ENCODE data around the gene ARFGEF3.
"Not testable (repeated sequence)": the region's sequence is repeated elsewhere in the genome, so short reads cannot be mapped to it uniquely, and the experiment has no call there.

Gene ARFGEF3

GRCh38 chr6:138161338-138162110 lies at the start of gene ARFGEF3:
Gene ARFGEF3 (plus strand): TSS chr6:138161939. CDS start chr6:138162087, 148 bp downstream.
- peak; percentile 66 for DNase-seq
- Mint-ChIP-seq H3K9me3 (no peaks in the 10 kb centered on the region), H3K27ac (no peak within 1 kb of the TSS), H3K27me3 (peaks cover 72% of the 10 kb centered on the region), H3K36me3 (no peaks in the 10 kb centered on the region), H3K4me3 (peak within 1 kb of the TSS; percentile 63), H3K4me1 (peaks cover 14% of the 10 kb centered on the region)
- CTCF ChIA-PET = interaction anchor here (1.8 kb wide), 1 partner anchor 45 kb away, joined by 5 read pairs; no protein-coding TSS in a partner anchor

DNA sequence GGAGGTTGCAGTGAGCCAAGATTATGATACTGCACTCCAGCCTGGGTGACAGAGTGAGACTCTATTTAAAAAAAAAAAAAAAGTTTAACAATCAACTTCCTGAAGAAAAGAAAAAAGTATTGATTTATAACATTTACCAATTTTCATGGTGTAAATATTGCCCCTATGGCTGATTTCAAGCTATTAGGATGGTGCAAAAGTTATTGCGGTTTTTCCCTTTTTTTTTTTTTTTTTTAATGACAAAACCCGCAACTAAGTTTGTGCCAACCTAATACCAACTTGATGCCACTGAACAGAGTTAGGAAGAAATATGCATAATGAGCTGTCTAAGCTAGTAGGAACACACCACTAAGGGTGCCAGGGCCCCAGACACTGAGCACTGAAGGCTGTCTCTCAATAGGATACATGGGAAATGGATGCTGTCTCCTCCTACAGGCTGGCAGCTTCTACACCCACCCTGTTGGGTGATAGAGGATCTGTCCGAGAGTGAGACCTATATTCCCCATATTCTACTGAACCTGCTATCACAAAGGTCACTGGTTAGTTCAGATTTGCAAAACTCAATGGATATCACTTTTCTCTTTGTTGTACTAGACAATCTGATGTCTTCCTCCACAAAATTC lies 48.0 kb upstream of the ARFGEF3 start:
- Mint-ChIP-seq H3K27ac (no peak overlapping the region), H3K36me3 (no peaks in the 10 kb centered on the region), H3K27me3 (peaks cover 33% of the 10 kb centered on the region), H3K4me3 (no peak overlapping the region), H3K4me1 (peaks cover 16% of the 10 kb centered on the region), H3K9me3 (no peaks in the 10 kb centered on the region)
- CTCF ChIA-PET = interaction anchor here (0.6 to 5.2 kb wide), 6 partner anchors 8 to 391 kb away, joined by 3 to 38 read pairs (median 5); no protein-coding TSS in a partner anchor
- no peak for DNase-seq

DNA sequence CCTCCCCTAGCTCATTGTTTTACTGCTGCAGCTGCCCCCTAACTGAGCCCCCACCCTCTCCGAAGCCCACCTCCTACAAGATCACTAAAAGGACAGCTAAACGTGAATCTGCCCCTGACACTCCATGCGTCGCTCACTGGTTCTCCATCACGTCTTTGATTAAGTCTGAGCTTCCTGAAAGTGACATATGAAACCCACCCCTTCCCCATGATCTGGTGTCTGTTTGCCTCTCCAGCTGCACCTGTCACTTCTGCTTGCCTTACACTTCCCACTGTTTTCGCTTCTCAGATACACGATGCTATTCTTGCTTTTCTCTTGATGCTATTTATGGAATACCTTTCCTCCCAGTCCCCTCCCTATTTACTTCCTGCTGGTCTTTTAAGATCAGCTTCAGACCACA lies 46.5 kb upstream of the ARFGEF3 start:
- Mint-ChIP-seq H3K4me3 (no peak overlapping the region), H3K9me3 (no peaks in the 10 kb centered on the region), H3K27me3 (peaks cover 30% of the 10 kb centered on the region), H3K36me3 (no peaks in the 10 kb centered on the region), H3K27ac (no peak overlapping the region), H3K4me1 (peaks cover 11% of the 10 kb centered on the region)
- DNase-seq = no peak
- CTCF ChIA-PET = interaction anchor here (0.7 to 5.2 kb wide), 19 partner anchors 10 to 476 kb away, joined by 3 to 44 read pairs (median 7); no protein-coding TSS in a partner anchor

- H3K36me3 Mint-ChIP-seq = no peaks in the 10 kb centered on the region
- H3K4me3 Mint-ChIP-seq = no peak overlapping the region
- no peaks in the 10 kb centered on the region for H3K9me3 Mint-ChIP-seq
- CTCF ChIA-PET = interaction anchor here (0.7 to 5.2 kb wide), 33 partner anchors 8 to 654 kb away, joined by 3 to 44 read pairs (median 4); partner anchors contain the start of genes ARFGEF3 and HEBP2
- no peak overlapping the region for H3K27ac Mint-ChIP-seq
- peaks cover 11% of the 10 kb centered on the region for H3K4me1 Mint-ChIP-seq
- peak; percentile 57 for DNase-seq
- peaks cover 32% of the 10 kb centered on the region for H3K27me3 Mint-ChIP-seq
Measured at GRCh38 chr6:138115877-138116660, 45.7 kb upstream of the ARFGEF3 start.

DNA sequence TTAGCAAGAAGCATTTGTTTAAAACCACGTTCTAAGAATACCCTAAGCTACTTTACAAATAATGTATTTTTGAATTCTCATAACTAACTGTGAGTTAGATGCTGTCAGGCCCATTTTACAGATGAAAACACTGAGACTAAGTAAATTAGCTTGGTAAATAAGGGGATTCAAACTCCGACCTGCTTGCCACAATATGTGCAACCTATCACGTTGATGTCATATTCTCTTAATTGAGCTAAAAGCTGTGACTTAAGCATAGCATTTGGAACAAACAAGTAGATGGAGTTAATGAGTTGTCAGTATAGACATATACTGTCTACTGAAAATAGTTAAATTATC lies 45.1 kb upstream of the ARFGEF3 start:
- Mint-ChIP-seq H3K4me1 (peaks cover 11% of the 10 kb centered on the region), H3K9me3 (no peaks in the 10 kb centered on the region), H3K36me3 (no peaks in the 10 kb centered on the region), H3K27ac (no peak overlapping the region), H3K27me3 (peaks cover 38% of the 10 kb centered on the region), H3K4me3 (no peak overlapping the region)
- no peak for DNase-seq
- CTCF ChIA-PET = interaction anchor here (0.7 to 5.2 kb wide), 25 partner anchors 9 to 653 kb away, joined by 3 to 44 read pairs (median 5); partner anchors contain the start of genes ARFGEF3 and HEBP2

GRCh38 chr6:138117376-138117914 lies 44.3 kb upstream of the ARFGEF3 start:
- Mint-ChIP-seq H3K9me3 (no peaks in the 10 kb centered on the region), H3K36me3 (no peaks in the 10 kb centered on the region), H3K27me3 (peaks cover 42% of the 10 kb centered on the region), H3K4me1 (peaks cover 11% of the 10 kb centered on the region), H3K27ac (no peak overlapping the region), H3K4me3 (no peak overlapping the region)
- no peak for DNase-seq
- CTCF ChIA-PET = interaction anchor here (0.6 to 5.2 kb wide), 11 partner anchors 8 to 404 kb away, joined by 3 to 44 read pairs (median 15); partner anchors contain the start of gene HEBP2

- H3K9me3 Mint-ChIP-seq, H3K36me3 Mint-ChIP-seq, DNase-seq, H3K4me3 Mint-ChIP-seq, H3K27ac Mint-ChIP-seq: not testable (repeated sequence)
- peaks cover 36% of the 10 kb centered on the region for H3K27me3 Mint-ChIP-seq
- peaks cover 11% of the 10 kb centered on the region for H3K4me1 Mint-ChIP-seq
- CTCF ChIA-PET = interaction anchor here (1.2 to 5.0 kb wide), 2 partner anchors 398 to 402 kb away, joined by 3 to 44 read pairs; no protein-coding TSS in a partner anchor
Measured at GRCh38 chr6:138119229-138119628, 42.5 kb upstream of the ARFGEF3 start.

DNA sequence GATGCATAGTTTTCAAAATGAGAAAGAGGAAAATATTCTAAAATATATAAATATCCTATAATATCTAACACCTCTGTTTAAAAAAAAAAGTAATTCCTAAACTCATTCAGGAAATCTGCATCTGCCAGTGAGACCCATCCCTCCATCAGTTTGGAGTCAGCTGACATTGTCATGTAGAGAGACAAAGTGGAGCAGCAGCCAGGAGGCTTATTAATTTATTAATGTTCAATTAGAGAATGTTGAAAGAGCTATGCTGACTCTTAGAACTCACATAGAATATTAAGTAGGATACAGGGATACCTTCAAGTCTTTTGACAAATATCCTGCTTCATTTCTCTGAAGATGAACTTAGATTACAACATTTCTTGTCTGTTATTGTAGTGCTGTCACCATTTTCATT lies 41.8 kb upstream of the ARFGEF3 start:
- DNase-seq = no peak
- Mint-ChIP-seq H3K36me3 (no peaks in the 10 kb centered on the region), H3K4me3 (no peak overlapping the region), H3K27me3 (peaks cover 28% of the 10 kb centered on the region), H3K9me3 (peaks cover 2% of the 10 kb centered on the region), H3K27ac (no peak overlapping the region), H3K4me1 (peaks cover 9% of the 10 kb centered on the region)
- CTCF ChIA-PET = interaction anchor here (1.2 kb wide), 1 partner anchor 113 kb away, joined by 3 read pairs; no protein-coding TSS in a partner anchor

GRCh38 chr6:138124096-138124495 lies 37.6 kb upstream of the ARFGEF3 start:
- Mint-ChIP-seq H3K9me3 (peaks cover 2% of the 10 kb centered on the region), H3K4me3 (no peak overlapping the region), H3K27ac (no peak overlapping the region), H3K36me3 (no peaks in the 10 kb centered on the region), H3K27me3 (peaks cover 22% of the 10 kb centered on the region), H3K4me1 (no peaks in the 10 kb centered on the region)
- no peak for DNase-seq
- CTCF ChIA-PET = interaction anchor here (0.7 to 0.9 kb wide), 2 partner anchors 17 to 123 kb away, joined by 3 to 4 read pairs; partner anchors contain the start of gene PERP

DNA sequence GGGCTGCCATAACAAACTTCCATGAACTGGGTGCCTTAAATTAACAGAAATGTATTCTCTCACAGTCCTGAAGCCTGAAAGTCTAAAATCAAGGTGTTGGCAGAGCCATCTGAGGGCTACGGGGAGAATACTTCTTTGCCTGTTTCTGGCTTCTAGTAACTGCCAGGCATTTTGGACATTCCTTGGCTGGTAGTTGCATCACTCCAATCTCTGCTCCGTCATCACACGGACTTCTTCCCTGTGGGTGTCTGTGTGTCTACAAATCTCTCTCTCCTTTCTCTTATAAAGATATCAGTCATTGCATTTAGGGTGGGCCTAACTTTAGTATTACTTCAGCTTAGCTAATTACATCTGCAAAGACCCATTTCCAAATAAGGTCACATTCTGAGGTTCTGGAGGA lies 33.6 kb upstream of the ARFGEF3 start:
- CTCF ChIA-PET = no interaction called here
- Mint-ChIP-seq H3K27ac (no peak overlapping the region), H3K4me3 (no peak overlapping the region), H3K4me1 (no peaks in the 10 kb centered on the region), H3K36me3 (no peaks in the 10 kb centered on the region), H3K27me3 (peaks cover 11% of the 10 kb centered on the region), H3K9me3 (peaks cover 2% of the 10 kb centered on the region)
- no peak for DNase-seq

DNA sequence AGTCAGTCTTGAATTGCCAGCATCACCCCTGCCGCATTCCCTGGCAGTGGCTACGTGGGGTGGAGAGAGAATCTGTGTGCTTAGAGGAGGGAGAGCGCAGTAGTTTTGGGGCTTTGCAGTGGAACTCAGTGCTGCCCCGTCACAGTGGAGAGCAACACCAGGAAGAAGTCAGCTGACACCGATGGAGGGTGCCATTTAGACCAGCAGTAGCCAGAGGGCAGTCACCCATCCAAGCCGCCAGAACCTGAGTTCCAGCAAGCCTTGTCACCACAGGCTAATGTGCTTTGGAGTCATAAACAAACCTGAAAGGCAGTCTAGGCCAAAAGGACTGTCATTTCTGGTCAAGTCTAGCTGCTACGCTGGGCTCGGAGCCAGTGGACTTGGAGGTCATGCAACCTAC lies 32.5 kb upstream of the ARFGEF3 start:
- no peak overlapping the region for H3K27ac Mint-ChIP-seq
- no peaks in the 10 kb centered on the region for H3K4me1 Mint-ChIP-seq
- CTCF ChIA-PET = no interaction called here
- H3K4me3 Mint-ChIP-seq = no peak overlapping the region
- H3K27me3 Mint-ChIP-seq = peaks cover 8% of the 10 kb centered on the region
- no peak for DNase-seq
- no peaks in the 10 kb centered on the region for H3K36me3 Mint-ChIP-seq
- H3K9me3 Mint-ChIP-seq = peaks cover under 1% of the 10 kb centered on the region

GRCh38 chr6:138142806-138143205 lies 18.9 kb upstream of the ARFGEF3 start:
- CTCF ChIA-PET = no interaction called here

DNA sequence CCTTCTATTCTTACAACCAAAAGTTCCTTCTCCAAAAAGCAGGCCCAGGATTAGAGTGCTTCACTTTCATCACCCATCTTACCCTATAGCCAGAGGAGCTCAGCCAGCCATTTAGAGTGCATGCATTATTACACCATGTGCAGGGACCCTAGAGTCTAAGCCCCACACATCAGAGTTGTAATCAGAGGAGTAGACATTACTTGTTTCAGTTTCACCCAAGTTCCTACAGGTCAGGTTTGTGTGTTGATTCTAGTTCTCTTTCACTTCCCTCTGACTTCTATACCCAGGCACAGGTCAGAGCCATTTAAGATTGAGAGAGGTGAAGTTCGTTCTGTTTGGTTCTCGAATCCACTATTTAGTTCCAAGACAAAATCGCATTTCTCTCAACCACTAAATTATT lies 16.3 kb upstream of the ARFGEF3 start:
- Mint-ChIP-seq H3K4me1 (no peaks in the 10 kb centered on the region), H3K27me3 (peaks cover 24% of the 10 kb centered on the region), H3K36me3 (no peaks in the 10 kb centered on the region), H3K27ac (no peak overlapping the region), H3K9me3 (no peaks in the 10 kb centered on the region), H3K4me3 (no peak overlapping the region)
- no peak for DNase-seq
- CTCF ChIA-PET = interaction anchor here (0.6 kb wide), 1 partner anchor 1185 kb away, joined by 3 read pairs; no protein-coding TSS in a partner anchor

More at GRCh38 chr6:138142806-138143205, 18.9 kb upstream of the ARFGEF3 start:
- Mint-ChIP-seq H3K36me3 (no peaks in the 10 kb centered on the region), H3K27me3 (peaks cover 19% of the 10 kb centered on the region), H3K4me3 (no peak overlapping the region), H3K27ac (no peak overlapping the region), H3K4me1 (no peaks in the 10 kb centered on the region), H3K9me3 (no peaks in the 10 kb centered on the region)
- DNase-seq = no peak

Measured in activated naive CD4-positive, alpha-beta T cell treated with anti-CD3 and anti-CD28 coated beads, Interleukin-2, amount 10 ng/mL, durations not matched to agents 7 days and 5 days (primary cell).